HFF-Myc (cell line): ENCODE data around the gene GIMAP7.

ENCODE experiments used
- DNase-seq: peaks from one replicate; pipeline ENCODE4 v3.0.0-alpha.2; 2011; ENCODE audit warnings: low read depth; ENCODE audit errors: extremely low read depth
- H3K4me3 ChIP-seq: replicated peaks from 2 replicates; pipeline ENCODE4 v1.5.1; 2011; ENCODE audit warnings: low read depth, mild to moderate bottlenecking, control low read depth, low read length
- TF ChIP-seq, protein P1 (sequence below): IDR thresholded peaks from 2 replicates; pipeline ENCODE4 v1.5.1; 2012; ENCODE audit warnings: mild to moderate bottlenecking, low read depth, low read length, control low read depth; ENCODE audit errors: missing control alignments

Gene GIMAP7

GRCh38 chr7:150524018-150524417 is 9.3 kb downstream of the GIMAP7 start:
- TF ChIP-seq, protein P1, sequence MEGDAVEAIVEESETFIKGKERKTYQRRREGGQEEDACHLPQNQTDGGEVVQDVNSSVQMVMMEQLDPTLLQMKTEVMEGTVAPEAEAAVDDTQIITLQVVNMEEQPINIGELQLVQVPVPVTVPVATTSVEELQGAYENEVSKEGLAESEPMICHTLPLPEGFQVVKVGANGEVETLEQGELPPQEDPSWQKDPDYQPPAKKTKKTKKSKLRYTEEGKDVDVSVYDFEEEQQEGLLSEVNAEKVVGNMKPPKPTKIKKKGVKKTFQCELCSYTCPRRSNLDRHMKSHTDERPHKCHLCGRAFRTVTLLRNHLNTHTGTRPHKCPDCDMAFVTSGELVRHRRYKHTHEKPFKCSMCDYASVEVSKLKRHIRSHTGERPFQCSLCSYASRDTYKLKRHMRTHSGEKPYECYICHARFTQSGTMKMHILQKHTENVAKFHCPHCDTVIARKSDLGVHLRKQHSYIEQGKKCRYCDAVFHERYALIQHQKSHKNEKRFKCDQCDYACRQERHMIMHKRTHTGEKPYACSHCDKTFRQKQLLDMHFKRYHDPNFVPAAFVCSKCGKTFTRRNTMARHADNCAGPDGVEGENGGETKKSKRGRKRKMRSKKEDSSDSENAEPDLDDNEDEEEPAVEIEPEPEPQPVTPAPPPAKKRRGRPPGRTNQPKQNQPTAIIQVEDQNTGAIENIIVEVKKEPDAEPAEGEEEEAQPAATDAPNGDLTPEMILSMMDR, result no peak
- no peak for DNase-seq
- H3K4me3 ChIP-seq, result no peak overlapping the region

DNA sequence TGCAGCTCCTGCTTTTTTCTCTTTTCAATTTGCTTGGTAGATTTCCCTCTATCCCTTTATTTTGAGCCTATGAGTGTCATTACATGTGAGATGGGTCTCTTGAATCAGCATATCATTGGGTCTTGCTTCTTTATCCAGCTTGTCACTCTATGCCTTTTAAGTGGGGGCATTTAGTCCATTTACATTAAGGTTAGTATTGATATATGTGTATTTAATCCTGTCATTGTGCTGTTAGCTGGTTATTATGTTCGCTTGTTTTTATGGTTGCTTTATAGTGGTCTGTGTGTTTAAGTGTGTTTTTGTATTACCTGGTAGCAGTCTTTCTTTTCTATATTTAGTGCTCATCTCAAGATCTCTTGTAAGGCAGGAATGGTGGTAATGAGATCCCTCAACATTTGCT is 17.0 kb downstream of the GIMAP7 start:
- no peak overlapping the region for H3K4me3 ChIP-seq
- TF ChIP-seq, protein P1, result no peak
- DNase-seq, result no peak

DNA sequence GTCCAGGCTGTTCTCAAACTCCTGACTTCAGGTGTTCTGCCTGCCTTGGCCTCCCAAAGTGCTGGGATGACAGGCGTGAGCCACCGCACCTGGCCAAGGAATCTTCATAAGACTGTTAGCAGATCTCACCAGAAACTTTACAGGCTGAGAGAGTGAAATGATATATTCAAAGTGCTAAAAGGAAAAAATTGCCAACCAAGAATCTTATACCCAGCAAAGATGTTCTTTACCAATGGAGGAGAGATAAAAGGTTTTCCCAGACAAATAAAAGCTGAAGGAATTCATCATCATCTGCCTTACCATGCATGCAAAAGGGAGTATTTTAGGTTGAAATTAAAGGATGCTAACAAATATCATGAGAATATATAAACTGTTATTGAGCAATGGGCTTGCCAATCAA is 23.6 kb downstream of the GIMAP7 start:
- DNase-seq, result no peak
- TF ChIP-seq, protein P1, result no peak
- no peak overlapping the region for H3K4me3 ChIP-seq

DNA sequence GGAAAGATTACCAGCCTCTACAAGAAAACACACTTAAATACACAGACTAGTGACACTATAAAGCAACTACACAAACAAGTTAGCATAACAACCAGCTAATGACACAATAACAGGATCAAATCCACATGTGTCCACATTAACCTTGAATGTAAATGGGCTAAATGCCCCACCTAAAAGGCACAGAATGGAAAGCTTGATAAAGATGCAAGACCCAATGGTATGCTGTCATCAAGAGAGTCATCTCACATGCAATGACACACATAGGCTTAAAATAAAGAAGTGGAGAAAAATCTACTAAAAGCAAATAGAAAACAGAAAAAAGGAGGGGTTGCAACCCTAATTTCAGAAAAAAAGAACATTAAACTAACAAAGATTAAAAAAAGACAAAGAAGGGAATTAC is 38.5 kb downstream of the GIMAP7 start:
- H3K4me3 ChIP-seq, result no peak overlapping the region
- no peak for DNase-seq
- TF ChIP-seq, protein P1, result no peak

DNA sequence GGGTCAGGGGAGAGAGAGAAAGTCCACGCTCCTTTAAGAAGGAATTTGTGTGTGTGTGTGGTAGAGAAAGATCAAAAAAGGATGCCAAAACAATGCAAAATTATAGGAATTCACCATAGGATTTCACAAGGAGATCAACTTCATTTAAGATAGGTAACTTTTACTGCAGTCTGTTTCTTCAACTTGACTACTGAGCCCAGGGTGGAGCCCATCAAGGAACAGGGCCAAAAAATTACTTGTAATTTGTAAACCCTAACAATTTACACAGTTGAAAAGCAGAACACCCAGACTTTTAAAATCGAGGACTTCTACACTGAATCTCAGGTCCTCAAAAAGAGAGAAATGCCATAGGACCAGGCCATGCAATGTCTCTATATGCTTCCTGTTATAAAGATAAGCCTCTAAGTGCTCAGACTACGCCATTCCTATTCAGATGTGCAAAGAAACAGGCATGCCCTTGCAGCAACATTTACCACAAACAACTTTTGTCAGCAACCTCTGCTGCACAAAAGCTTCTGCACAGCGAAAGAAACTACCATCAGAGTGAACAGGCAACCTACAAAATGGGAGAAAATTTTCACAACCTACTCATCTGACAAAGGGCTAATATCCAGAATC is 42.0 kb downstream of the GIMAP7 start:
- DNase-seq, result no peak
- TF ChIP-seq, protein P1, result no peak
- H3K4me3 ChIP-seq, result no peak overlapping the region

DNA sequence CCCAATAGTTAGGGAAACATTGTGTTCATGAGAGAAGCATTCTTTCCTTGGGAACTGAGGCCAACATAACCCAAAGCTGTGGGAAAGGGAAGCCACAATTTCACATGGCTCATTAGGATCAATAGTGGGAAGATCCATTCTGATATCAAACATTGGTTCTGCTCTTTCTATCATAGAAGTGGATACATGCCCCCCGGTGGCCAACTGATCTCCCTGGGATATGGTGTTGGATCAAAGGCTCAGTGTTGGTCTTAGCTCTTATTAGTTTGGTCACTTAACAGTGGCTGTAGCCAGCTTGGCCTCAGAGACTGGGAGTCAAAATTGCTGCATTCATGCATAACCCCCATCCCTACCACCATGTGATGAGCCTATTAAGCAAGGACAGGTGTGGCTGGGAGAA is 45.8 kb downstream of the GIMAP7 start:
- TF ChIP-seq, protein P1, result no peak
- no peak overlapping the region for H3K4me3 ChIP-seq
- no peak for DNase-seq

DNA sequence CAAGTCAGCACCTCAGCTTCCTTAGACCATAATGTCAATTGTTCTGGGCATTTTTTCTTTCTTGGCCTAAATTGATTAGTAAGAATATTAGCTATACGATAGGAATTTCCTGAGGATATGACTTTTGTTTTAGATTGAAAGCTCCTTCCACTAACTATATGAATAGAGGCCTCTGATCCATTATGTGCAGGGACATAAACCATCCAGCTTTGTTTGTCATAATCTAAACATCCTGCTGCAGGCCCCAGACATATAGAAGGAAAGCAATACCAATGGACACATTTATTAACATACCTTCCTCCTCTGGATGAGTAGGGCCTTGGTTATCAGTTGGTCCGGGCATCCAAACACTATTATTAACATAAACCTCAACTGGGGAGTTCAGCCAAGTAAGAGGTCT is 48.2 kb downstream of the GIMAP7 start:
- no peak overlapping the region for H3K4me3 ChIP-seq
- no peak for DNase-seq
- TF ChIP-seq, protein P1, result no peak
